HG03354 (cell line): ENCODE data around the gene UVRAG.
"Not testable (repeated sequence)": the region's sequence is repeated elsewhere in the genome, so short reads cannot be mapped to it uniquely, and the experiment has no call there.

Experiments
- ATAC-seq: cut with Tn5 transposase; IDR thresholded peaks from one replicate; pipeline ENCODE4 v1.9.1; 2021; ENCODE audit warnings: mild to moderate bottlenecking; ENCODE audit not compliant: unreplicated experiment, poor library complexity, severe bottlenecking

The UVRAG gene

GRCh38 chr11:76038608-76039007 is 223.6 kb downstream of the UVRAG start:
- ATAC-seq, result no peak

- ATAC-seq, result no peak
These were observed 226.2 kb downstream of the UVRAG start for GRCh38 chr11:76041208-76041607.

GRCh38 chr11:76044750-76045320 is 229.8 kb downstream of the UVRAG start:
- no peak for ATAC-seq

- ATAC-seq, result no peak
These were observed 232.2 kb downstream of the UVRAG start for GRCh38 chr11:76047231-76047630.

GRCh38 chr11:76047766-76048165 is 232.8 kb downstream of the UVRAG start:
- ATAC-seq, result no peak

GRCh38 chr11:76048763-76049162 is 233.8 kb downstream of the UVRAG start:
- no peak for ATAC-seq

- no peak for ATAC-seq
These were observed 234.5 kb downstream of the UVRAG start for GRCh38 chr11:76049511-76049910.

- no peak for ATAC-seq
These were observed 236.9 kb downstream of the UVRAG start for GRCh38 chr11:76051937-76052336.

GRCh38 chr11:76054330-76054729 is 239.3 kb downstream of the UVRAG start:
- no peak for ATAC-seq

- no peak for ATAC-seq
These were observed 241.9 kb downstream of the UVRAG start for GRCh38 chr11:76056876-76057275.

- not testable (repeated sequence) for ATAC-seq
These were observed 245.5 kb downstream of the UVRAG start for GRCh38 chr11:76060475-76061036.

GRCh38 chr11:76062733-76063132 is 247.7 kb downstream of the UVRAG start:
- peak; percentile 75 for ATAC-seq

GRCh38 chr11:76064192-76064591 is 249.2 kb downstream of the UVRAG start:
- no peak for ATAC-seq

GRCh38 chr11:76067099-76067498 is 252.1 kb downstream of the UVRAG start:
- ATAC-seq, result no peak

GRCh38 chr11:76069001-76069400 is 254.0 kb downstream of the UVRAG start:
- no peak for ATAC-seq

GRCh38 chr11:76071090-76071489 is 256.1 kb downstream of the UVRAG start:
- ATAC-seq, result no peak

GRCh38 chr11:76073724-76074123 is 258.7 kb downstream of the UVRAG start:
- ATAC-seq, result no peak

GRCh38 chr11:76074148-76075095 is 259.4 kb downstream of the UVRAG start:
- ATAC-seq, result no peak

- ATAC-seq, result no peak
These were observed 260.7 kb downstream of the UVRAG start for GRCh38 chr11:76075716-76076115.

GRCh38 chr11:76076253-76076652 is 261.2 kb downstream of the UVRAG start:
- ATAC-seq, result not testable (repeated sequence)

- no peak for ATAC-seq
These were observed 261.7 kb downstream of the UVRAG start for GRCh38 chr11:76076749-76077148.
